GM19023 (cell line): Measurements from ENCODE around the gene CHN1.

Experiments
- ATAC-seq: cut with Tn5 transposase; IDR thresholded peaks from one replicate; pipeline ENCODE4 v1.9.1; 2021; ENCODE audit warnings: mild to moderate bottlenecking, moderate library complexity; ENCODE audit not compliant: unreplicated experiment

CHN1 gene

GRCh38 chr2:174925046-174925784 is 80.0 kb downstream of the CHN1 start:
- ATAC-seq, result no peak

GRCh38 chr2:174924061-174924693 is 81.0 kb downstream of the CHN1 start:
- no peak for ATAC-seq

- no peak for ATAC-seq
Measured at GRCh38 chr2:174919947-174920595, 85.1 kb downstream of the CHN1 start.

- ATAC-seq, result no peak
Measured at GRCh38 chr2:174918886-174919526, 86.2 kb downstream of the CHN1 start.

GRCh38 chr2:174916270-174916930 is 88.8 kb downstream of the CHN1 start:
- ATAC-seq, result no peak

GRCh38 chr2:174914853-174915760 is 90.1 kb downstream of the CHN1 start:
- ATAC-seq, result no peak

GRCh38 chr2:174908284-174908683 is 96.9 kb downstream of the CHN1 start:
- ATAC-seq, result no peak

- no peak for ATAC-seq
Measured at GRCh38 chr2:174903264-174903556, 102.0 kb downstream of the CHN1 start.

- ATAC-seq, result no peak
Measured at GRCh38 chr2:174902506-174903263, 102.5 kb downstream of the CHN1 start.

- no peak for ATAC-seq
Measured at GRCh38 chr2:174901075-174901474, 104.1 kb downstream of the CHN1 start.

GRCh38 chr2:174897286-174897685 is 107.9 kb downstream of the CHN1 start:
- ATAC-seq, result no peak

- no peak for ATAC-seq
Measured at GRCh38 chr2:174893018-174893417, 112.2 kb downstream of the CHN1 start.

- no peak for ATAC-seq
Measured at GRCh38 chr2:174892546-174892945, 112.6 kb downstream of the CHN1 start.

GRCh38 chr2:174888646-174889271 is 116.4 kb downstream of the CHN1 start:
- no peak for ATAC-seq

- ATAC-seq, result no peak
Measured at GRCh38 chr2:174888146-174888545, 117.0 kb downstream of the CHN1 start.

- no peak for ATAC-seq
Measured at GRCh38 chr2:174882416-174882815, 122.8 kb downstream of the CHN1 start.

- ATAC-seq, result no peak
Measured at GRCh38 chr2:174881678-174882077, 123.5 kb downstream of the CHN1 start.

- ATAC-seq, result no peak
Measured at GRCh38 chr2:174878537-174879147, 126.5 kb downstream of the CHN1 start.

- no peak for ATAC-seq
Measured at GRCh38 chr2:174877751-174878150, 127.4 kb downstream of the CHN1 start.
